Activated gamma-delta T cell (primary cell): Measurements from ENCODE around the gene OR51E2.
"Not testable (repeated sequence)": the region's sequence is repeated elsewhere in the genome, so short reads cannot be mapped to it uniquely, and the experiment has no call there.

ENCODE experiments used
- DNase-seq: peaks from one replicate; lab custom pipeline; 2025; lab: John Stamatoyannopoulos, UW
- total RNA-seq, 2 donors: gene quantifications; one replicate each; lab custom pipeline; 2026; lab: John Stamatoyannopoulos, UW

The OR51E2 gene
- 0 reads per million in 2 donors for total RNA-seq

DNA sequence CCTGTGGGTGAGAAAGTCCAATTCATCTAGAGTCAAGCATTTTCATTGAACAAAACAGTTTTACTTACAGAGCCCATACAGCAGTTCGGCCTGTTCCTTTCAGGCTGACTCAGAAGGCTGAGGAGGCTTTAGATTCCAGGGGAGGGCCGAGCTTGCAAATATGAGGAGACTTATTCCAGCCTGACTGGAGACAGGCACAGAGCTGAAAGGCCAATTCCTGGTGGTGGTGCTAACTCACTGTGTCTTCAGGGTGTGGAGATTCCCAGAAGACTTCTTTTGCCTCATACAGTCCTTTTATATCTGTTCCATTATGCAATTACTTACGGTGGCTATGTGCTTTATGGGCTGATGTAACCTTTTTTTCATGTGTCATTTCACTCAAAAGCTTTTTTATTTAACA is at the start of gene OR51E2:
Gene OR51E2 (minus strand): TSS at position 269 of the 400 bp plus-strand sequence. CDS start 15,142 bp downstream, outside the sequence.
- DNase-seq = no peak

DNA sequence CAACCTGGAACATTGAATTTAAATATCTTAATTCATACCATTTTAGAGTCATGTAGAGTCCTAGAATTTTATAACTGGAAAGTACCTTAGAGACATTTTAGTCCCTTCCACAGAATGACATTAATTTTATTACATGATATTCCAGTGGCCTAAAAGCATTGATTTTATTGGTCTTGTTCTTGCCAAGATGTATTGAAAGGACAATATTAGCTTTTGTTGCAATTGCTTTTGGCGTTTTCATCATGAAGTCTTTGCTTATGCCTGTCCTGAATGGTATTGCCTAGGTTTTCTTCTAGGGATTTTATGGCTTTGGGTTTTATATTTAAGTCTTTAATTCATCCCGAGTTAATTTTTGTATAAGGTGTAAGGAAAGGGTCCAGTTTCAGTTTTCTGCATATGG is 43.1 kb upstream of the OR51E2 start:
- DNase-seq = no peak

DNA sequence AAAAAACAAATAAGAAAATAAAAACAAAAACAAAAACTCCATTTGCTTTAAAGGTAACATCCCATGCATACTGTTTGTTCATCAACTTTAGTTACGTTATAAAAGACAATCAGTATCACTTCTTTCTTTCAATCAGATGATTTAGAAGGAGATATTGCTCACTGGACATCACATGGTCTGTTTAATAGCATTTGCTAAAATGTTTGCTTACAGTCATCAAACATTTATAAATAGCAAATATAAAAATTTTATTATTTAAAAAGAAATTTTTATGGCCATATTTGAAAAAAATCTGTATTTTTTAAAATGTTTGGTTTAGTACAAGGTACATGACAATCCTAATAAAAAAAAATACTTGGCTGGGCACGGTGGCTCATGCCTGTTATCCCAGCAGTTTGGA is 29.5 kb upstream of the OR51E2 start:
- DNase-seq = no peak

DNA sequence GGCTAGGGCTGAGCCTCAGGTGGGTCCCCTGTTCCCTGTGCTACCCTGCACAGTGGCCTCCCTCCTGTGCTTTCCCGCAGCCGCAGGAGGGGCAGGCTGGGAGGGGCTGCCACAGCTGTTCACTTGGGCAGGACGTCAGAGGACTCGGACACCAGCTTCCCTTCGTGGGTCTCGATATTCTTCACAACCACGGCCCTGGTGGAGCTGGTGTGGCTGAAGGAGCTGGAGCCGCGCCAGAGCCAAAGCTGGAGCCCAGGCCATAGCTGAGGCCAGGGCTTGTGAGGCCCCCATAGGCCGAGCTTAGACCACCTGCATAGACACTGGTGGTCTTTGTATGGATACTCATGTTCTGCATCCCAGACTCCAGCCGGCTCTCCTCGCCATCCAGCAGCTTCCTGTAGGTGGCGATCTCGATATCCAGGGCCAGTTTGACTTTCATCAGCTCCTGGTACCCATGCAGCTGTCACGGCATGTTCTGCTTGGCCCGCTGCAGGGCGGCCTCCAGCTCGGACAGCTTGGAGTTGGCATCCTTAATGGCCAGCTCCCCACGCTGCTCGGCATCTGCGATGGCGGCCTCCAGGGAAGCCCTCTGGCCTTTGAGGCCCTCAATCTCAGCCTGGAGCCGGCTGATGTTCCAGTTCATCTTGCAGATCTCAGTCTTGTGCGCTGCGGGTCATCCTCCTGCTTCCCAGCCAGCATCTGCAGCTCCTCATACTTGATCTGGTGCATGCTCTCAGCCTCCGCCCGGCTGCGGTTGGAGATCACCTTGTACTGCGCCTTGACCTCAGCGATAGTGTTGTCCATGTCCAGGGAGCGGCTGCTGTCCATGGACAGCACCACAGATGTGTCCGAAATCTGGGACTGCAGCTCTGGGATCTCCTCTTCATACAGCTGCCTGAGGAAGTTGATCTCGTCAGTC is 25.2 kb upstream of the OR51E2 start:
- DNase-seq = not testable (repeated sequence)

DNA sequence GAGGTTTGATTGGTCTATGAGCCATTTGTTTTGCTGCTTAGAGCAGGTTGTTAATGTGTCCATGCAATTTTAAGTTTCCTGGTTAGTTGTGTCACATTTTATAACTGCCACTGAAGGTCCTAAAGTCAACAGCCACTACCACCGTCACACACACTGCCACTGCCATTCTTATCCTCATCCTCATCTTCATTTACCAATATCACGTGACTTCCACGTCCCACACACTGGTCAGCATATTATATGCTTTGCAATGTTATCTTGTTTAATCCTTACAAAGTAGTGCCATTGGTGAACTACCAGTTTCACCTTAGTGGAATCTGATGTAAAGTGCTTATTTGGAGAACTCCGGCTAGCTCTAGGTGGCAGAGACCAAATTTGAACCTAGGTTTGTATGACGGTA is 16.6 kb upstream of the OR51E2 start:
- no peak for DNase-seq

DNA sequence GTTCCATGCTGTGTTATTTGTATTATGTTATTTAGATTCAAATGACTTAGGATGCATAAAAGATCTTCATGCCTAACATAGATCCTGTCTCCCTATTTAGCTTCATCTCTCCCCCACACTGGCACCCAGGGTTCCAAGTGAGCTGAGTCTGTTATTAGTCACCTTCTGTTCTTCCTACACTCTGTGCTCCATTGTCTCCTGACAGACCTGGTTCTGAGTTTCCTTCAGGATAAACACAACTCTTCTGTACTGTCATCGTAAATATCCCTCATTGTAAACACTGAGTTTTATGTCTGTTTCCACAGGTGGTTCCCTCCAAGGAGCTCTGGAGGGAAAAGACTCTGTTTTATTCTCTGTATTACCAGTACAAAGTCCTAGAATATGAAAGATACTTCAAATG is 15.6 kb upstream of the OR51E2 start:
- DNase-seq = no peak

DNA sequence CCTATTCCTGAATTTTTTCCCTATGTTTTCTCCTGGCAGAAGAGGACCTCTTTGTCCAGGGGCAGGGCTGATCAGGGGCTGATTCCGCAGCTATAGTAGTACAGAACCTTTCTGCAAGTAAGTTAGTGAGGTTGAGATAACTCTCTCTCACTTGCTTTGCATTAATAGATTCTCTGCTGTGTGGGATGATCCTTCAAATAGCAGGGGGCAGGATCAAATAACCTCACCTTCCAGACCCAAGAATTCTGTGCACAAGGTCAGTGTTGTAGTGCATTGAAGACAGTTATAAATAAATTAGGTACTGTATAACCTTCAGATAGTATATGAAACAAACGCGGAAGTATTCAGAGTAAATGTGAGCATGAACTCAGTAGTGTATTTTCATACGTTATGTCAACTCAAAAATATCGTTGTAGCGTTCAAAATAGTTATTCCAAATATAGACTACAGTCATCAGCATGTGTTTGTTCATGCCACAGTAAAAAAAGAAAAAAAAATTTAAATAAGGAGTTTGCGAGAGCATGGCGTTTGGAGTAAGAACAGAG is 7.2 kb upstream of the OR51E2 start:
- DNase-seq = no peak

DNA sequence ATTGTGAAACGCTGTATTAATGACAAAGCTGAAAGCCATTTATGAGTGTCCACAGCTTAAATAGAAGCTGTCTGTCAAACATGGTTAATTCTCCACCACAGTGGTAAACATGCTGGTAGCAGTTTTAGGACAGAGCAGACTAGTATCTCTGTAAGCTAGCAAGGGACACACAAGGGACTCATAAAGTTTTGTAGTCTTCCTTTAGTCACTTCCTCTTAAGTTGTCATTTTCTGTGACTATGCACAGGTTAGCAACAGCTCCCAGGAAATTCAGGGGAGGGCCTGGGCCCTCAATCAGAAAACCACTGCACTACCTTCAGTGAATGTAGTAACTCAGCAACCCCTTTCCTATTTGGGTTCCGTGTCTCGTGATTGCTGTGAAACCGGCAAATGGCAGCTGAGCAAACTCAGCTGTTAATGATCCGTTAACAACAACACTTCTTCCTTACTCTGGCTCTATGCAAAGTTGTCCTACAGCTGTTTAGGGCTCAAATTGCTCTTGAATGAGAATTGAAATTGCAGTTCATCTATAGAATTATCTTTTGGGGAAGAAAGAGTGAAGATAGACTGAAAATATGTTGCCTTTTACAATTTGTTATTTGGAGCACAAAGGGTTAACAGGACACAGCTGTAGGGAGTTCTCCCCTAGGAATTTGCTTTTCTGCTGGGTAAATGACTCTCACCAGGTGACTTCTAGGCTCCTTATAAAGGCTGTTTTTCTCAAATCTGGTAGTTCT is 6.6 kb upstream of the OR51E2 start, which contains the start of gene MMP26:
Gene MMP26 (plus strand): TSS at position 731 of the 736 bp plus-strand sequence.
- no peak for DNase-seq

GRCh38 chr11:4700436-4700820 is 2.8 kb upstream of the OR51E2 start:
- no peak for DNase-seq

GRCh38 chr11:4699697-4700435 is 2.2 kb upstream of the OR51E2 start:
- no peak for DNase-seq

- DNase-seq = no peak
Measured at GRCh38 chr11:4695442-4695841, 2.2 kb downstream of the OR51E2 start.

DNA sequence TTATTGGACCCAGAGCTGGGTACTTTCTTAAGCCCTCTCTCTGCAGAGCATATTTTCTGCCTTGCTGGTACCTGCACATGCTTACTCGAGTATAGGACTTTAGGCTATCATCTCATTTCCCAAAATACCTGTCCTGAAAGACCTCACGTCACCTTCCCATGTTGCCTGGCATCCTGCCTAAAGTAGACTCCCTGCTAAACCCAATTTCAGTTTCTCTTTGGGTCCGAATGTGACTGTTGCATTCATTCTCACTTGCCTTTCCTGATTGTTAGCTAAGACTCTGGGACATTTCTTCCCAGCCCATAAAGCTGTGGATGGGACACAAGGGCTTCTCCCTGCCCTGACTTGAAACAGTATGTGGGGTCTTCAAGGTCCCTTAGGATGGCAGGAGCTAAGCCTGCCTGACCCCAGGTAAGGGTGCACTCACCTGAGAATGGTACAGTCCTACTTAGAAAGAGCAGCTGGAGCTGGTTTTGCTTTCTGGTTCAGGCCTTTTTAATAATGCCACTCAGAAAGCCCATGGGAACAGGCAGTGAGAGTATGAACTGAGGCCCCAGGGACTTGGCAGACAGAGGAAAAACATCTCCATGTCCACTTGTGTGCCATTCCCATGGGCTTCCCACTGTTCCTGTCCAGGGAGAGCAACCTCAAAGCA is 12.9 kb downstream of the OR51E2 start:
- no peak for DNase-seq

DNA sequence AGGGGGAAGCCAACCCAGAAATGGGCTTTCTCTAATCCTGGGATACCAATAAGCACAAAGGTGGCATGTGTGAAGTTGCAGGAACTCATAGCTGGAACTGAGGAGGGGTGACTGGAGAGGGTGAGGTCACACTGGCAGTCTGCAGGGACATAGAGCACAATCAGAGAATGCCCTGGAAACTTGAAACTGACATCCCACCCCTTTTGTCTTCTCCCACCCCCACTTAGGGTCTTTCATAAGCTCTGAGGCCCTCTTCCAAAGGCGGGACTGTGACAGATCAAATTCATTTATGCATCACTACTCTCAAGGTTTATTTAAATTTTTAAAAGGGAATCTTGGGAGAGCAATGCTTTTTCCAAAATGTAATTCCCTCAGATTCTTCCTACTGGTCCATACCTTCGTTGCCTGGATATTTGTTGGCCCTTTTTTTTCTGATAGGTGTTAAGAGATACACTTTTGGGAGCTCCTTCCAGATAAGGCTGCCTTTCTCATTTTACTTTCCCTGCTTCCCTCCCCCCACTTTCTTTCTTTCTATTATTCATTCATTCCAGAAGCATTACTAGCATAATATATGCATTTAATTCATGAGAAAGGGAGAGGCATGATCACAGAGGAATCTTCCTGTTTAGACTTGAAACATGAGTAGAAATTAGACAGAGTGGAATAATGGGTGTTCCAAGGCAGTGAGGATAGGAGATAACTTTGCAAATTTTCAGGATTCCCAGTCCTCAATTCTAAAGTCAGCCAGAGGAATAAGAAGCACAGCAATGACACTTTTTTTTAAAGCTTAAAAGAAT is 14.8 kb downstream of the OR51E2 start:
- no peak for DNase-seq

- DNase-seq = no peak
Measured at GRCh38 chr11:4680341-4680740, 17.3 kb downstream of the OR51E2 start.

- no peak for DNase-seq
Measured at GRCh38 chr11:4677948-4678347, 19.7 kb downstream of the OR51E2 start.

- no peak for DNase-seq
Measured at GRCh38 chr11:4673781-4674180, 23.9 kb downstream of the OR51E2 start.

GRCh38 chr11:4672470-4672869 is 25.2 kb downstream of the OR51E2 start:
- no peak for DNase-seq

GRCh38 chr11:4671741-4672140 is 25.9 kb downstream of the OR51E2 start:
- DNase-seq = no peak

GRCh38 chr11:4665424-4665823 is 32.2 kb downstream of the OR51E2 start:
- DNase-seq = no peak

DNA sequence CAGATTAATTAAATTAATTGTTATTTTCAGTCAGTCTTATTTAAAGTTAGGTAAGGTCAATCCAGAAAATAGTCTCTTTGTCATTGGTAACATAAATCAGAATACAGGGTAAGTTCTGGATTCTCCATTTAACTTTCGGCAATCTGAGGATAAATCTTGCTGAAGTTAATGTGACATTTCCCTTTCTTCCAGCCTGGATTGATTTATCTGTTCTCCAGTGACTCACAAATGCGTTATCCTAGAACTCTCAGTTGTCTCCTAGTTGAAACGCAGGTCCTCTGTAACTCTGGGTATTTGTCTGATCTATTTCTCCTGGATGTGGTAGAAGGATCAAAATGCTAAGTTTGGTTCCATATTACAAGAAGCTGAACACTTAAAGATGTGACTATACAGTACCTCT is 32.9 kb downstream of the OR51E2 start:
- no peak for DNase-seq

GRCh38 chr11:4664183-4664582 is 33.5 kb downstream of the OR51E2 start:
- DNase-seq = no peak
